ENCODE results near the gene RRM2.
"Not testable (repeated sequence)": the region's sequence is repeated elsewhere in the genome, so short reads cannot be mapped to it uniquely, and the experiment has no call there.

Gene RRM2

DNA sequence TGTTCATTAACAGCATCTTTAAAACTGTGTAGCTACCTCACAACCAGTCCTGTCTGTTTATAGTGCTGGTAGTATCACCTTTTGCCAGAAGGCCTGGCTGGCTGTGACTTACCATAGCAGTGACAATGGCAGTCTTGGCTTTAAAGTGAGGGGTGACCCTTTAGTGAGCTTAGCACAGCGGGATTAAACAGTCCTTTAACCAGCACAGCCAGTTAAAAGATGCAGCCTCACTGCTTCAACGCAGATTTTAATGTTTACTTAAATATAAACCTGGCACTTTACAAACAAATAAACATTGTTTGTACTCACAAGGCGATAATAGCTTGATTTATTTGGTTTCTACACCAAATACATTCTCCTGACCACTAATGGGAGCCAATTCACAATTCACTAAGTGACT lies 7.0 kb downstream of the RRM2 start:
- in situ Hi-C loops (cut with MboI; ENCODE audit: low sequenced_read_pairs): no loop called here

DNA sequence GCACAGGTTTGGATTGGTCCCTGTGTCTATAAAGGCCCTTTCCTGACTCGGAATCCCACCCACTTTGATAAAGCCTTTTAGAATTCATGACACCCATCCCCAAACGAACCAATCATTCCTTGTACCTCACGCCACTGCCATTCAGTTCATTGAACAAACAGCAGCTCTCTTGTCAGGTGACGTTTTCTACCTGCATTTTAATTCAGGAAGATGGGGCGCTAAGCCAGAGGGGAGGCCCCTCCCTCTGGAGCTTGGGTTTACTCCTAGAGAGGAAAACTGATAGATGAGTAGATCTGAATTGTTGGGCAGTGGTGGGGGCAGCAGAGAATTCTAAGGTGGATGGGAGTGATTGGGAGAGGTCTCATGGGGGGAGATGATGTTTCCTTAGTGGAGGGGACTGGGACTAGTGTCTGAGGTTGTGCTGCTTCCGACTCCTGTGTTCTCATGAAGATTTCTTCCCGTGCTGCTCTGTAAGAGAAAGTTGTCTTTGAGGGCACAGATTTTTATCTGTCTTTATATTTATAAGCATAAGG lies 9.6 kb downstream of the RRM2 start:
- in situ Hi-C loops (cut with MboI; ENCODE audit: low sequenced_read_pairs): no loop called here

DNA sequence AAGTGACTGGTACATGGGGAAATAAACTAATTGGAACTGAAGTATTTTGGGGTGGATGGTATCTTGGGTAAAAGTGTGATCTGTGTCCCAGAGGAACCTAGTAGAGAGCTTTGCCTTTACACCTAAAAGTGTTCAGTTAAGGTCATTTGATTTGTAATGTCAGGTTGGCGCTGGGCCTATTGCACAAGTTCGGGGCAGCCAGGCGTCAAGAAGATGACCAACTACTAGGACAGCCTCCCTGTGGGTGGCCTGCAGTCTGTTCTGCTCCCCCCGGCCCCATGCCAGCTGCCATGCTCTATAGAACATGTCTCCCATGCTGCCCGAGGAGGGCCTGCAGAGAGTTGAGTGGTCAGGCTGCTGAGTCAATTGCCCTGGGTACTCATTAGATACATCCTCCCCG lies 10.1 kb downstream of the RRM2 start:
- in situ Hi-C loops (cut with MboI; ENCODE audit: low sequenced_read_pairs): no loop called here

DNA sequence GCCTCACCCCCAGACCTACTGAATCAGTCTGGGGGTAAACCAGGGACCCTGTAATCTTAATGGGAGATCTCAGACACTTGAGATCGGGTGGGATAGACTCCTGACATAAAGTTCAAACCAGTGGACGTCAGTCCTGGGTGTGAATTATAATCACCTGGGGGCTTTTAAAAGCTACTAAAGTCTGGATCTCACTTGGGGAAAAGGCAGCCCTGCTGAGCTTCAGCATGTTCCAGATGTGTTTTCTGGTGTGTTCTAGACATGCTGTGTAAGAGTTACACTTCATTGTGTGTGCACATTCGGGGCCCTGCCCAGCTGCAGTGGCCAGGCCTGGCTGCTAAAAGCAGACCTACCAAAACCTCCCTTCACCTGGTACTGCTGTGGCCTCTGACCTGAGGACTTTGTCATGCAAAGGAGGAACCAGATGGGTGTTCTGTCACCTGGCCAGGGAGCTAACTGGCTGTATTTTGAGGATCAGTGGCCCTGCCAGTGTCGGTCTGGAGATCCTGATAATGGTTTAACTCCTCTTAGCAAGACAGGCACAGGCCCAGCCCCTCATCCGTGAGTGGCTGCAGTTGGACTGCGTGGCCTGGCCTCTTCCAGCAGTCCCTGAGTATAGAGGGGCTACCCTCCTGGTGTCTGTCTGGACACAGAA lies 10.6 kb downstream of the RRM2 start:
- in situ Hi-C loops (cut with MboI; ENCODE audit: low sequenced_read_pairs): no loop called here

DNA sequence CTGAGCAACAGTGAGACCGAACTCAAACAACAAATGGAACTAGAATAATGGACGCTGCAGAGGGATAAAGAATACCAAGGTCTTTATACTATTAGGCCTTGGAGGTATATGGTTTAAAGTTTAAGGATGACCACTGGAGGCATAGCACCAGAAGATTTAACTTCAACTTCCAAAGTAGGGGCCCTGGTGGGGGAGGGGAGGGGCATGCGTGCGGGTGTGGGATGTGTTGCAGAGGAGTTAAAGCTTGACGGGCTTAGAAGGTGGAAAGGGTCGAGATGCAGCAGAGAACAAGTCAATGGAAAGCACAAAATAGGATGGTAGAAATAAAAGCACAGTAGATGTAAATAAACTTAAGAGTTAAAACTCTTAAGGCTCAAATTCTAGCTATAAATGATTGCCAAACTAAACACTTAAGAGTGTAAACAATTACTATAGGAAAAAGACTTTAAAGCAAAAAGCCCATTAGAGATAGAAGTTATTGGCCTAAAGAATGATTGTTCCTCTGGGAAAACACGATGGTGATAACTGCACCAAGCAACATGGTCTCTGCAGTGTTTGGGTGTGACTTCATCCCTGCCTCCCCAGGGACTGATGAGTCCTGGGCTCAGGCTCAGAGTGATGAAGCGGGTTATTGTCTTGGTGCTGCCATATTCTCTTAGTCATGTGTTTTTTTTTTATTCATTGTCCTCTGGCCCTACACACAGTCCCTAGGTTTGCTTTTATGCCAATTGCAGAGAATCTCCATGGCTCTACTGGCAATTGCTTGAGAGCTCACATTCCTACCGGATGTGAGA lies 13.0 kb downstream of the RRM2 start:
- in situ Hi-C loops (cut with MboI; ENCODE audit: low sequenced_read_pairs): no loop called here

DNA sequence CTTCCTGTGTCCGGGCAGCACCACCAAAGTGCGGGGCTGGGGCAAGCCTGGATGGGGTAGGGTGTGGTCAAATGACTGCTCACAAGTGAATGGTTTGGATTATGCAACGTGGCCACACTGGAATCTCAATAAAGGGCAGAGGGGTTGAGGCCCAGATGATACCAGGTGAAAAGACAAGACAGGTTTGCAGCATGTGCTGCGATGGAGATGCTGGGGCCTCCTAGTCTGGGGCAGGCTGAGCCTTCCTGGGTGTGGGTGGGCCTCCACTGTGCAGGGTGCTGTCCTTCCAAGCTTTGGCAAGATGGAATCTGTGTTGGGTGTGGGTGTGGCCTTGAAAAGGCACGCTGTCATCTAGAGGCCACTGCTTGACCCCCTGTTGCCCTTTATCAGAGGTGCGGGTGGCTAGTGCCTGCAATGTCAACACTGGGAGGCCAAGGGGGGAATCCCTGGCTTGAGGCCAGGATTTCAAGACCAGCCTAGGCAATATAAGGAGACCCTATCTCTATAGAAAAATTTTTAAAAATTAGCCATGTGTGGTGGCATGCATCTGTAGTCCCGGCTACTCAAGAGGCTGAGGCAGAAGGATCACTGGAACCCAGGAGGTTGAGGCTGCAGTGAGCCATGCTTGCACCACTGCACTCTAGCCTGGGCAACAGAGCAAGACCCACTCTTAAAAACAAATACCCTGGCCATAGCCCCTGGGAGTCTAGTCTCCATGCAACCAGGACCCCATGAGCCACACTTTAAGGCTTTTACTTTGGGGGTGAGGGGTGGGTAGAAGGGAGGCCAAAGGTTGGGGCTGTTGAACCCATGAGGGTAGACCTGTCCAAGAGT lies 13.8 kb downstream of the RRM2 start:
- in situ Hi-C loops (cut with MboI; ENCODE audit: low sequenced_read_pairs): no loop called here

- in situ Hi-C loops (cut with MboI; ENCODE audit: low sequenced_read_pairs): no loop called here
Measured at GRCh38 chr2:10137053-10137843, 14.7 kb downstream of the RRM2 start.

GRCh38 chr2:10139536-10139935 lies 17.0 kb downstream of the RRM2 start:
- in situ Hi-C loops (cut with MboI; ENCODE audit: low sequenced_read_pairs): no loop called here

GRCh38 chr2:10140841-10141610 lies 18.5 kb downstream of the RRM2 start:
- in situ Hi-C loops (cut with MboI; ENCODE audit: low sequenced_read_pairs): no loop called here

- in situ Hi-C loops (cut with MboI; ENCODE audit: low sequenced_read_pairs): no loop called here
Measured at GRCh38 chr2:10141736-10142639, 19.4 kb downstream of the RRM2 start.

DNA sequence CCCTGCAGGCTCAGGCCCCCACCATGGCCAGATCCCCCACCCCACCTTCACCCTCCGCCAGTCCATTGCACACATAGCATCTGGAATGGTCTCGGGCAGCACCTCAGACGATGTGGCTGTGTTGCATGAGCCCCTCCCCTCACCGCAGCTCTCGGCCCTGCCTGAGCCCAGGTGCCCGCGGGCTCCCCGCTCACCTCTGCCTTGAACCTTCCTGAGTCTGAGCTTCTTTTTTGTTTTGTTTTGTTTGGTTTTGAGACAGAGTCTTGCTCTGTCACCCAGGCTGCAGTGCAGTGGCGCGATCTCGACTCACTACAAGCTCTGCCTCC lies 20.1 kb downstream of the RRM2 start:
- in situ Hi-C loops (cut with MboI; ENCODE audit: low sequenced_read_pairs): no loop called here

GRCh38 chr2:10144771-10145518 lies 22.4 kb downstream of the RRM2 start:
- in situ Hi-C loops (cut with MboI; ENCODE audit: low sequenced_read_pairs): no loop called here

- in situ Hi-C loops (cut with MboI; ENCODE audit: low sequenced_read_pairs): no loop called here
Measured at GRCh38 chr2:10145519-10146357, 23.2 kb downstream of the RRM2 start.

- in situ Hi-C loops (cut with MboI; ENCODE audit: low sequenced_read_pairs): no loop called here
Measured at GRCh38 chr2:10146366-10147005, 23.9 kb downstream of the RRM2 start.

DNA sequence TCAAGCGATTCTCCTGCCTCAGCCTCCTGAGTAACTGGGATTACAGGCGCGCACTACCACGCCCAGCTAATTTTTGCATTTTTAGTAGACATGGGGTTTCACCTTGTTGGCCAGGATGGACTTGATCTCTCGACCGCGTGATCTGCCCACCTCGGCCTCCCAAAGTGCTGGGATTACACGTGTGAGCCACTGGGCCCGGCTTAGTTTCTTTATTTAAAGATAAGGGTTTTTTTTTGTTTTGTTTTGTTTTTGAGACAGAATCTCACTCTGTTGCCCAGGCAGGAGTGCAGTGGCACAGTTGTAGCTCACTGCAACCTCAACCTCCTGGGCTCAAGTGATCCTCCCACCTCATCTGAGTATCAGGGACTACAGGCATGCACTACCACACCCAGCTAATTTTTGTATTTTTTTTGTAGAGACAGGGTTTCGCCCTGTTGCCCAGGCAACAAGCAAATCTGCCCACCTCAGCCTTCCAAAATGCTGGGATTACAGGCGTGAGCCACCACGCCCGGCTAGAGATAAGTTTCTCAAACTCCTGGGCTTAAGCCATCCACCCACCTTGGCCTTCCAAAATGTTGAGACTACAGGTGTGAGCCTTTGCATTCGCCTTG lies 24.6 kb downstream of the RRM2 start:
- in situ Hi-C loops (cut with MboI; ENCODE audit: low sequenced_read_pairs): not testable (repeated sequence)

DNA sequence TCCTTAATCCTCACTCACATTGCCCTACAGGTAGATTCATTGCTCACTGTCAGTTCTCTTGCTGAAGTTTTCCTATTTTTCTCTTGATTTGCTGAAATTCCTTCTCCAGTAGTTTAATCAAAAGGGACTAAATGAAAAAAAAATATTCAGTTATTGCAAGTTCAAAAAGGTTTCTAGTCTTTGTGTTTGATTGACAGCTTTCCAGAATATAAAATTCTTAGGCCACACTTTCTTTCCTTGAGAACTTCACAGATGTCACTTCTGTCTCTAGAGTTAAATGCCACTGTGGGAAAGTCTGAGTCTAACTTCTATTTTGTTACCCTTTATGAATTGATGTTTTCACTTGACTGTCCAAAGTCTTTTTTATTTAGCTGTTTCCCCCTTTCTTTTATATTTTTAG lies 25.7 kb downstream of the RRM2 start:
- in situ Hi-C loops (cut with MboI; ENCODE audit: low sequenced_read_pairs): no loop called here

DNA sequence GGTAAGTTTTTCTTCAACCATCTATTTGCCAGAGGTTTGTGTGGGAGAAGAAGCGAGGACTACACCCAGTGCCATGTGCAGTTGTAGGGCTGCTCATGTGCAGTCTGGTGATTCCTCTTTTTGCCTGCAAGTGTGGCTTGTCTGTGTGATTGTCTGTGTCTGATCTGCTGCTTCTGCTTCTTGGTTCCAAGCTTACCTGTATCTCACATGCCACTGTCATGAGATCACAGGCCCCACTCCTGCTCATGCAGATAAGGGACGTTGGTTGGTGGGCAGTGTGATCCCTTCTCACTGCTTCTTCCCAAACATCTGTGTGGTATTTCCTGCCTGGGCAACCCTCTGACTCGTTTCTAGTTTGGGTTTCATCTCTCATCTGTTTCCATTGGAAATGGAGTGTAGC lies 27.1 kb downstream of the RRM2 start:
- in situ Hi-C loops (cut with MboI; ENCODE audit: low sequenced_read_pairs): no loop called here

All from hTERT RPE-1 (cell line).